Breast epithelium (tissue), 3 donors: ENCODE measurements around the gene CPAMD8.

Experiments used
- CTCF ChIP-seq, 3 donors: fragments of 450-650 bp; IDR thresholded peaks; one replicate each; pipeline ENCODE4 v1.5.1; 2016 to 2017; ENCODE audit warnings: antibody characterized with exemption in 3 of 3, mild to moderate bottlenecking in 3 of 3, moderate library complexity in 3 of 3
- POLR2A ChIP-seq: fragments of 450-650 bp; IDR thresholded peaks from one replicate; pipeline ENCODE4 v1.6.1; 2016; ENCODE audit warnings: antibody characterized with exemption, mild to moderate bottlenecking, moderate library complexity
- POLR2AphosphoS5 ChIP-seq, 3 donors: sonication (generic); formaldehyde crosslinking; IDR thresholded peaks; one replicate each; pipeline ENCODE4 v1.6.1; 2017; ENCODE audit warnings: antibody characterized with exemption in 3 of 3

GRCh38 chr19:16899566-16900075 lies 127.0 kb downstream of the CPAMD8 start:
- TF ChIP-seq CTCF (IDR thresholded peaks at IDR 0.05) (peak; percentile 24 to 41 (median 38)), POLR2A (no peak), POLR2AphosphoS5 (IDR thresholded peaks at IDR 0.05) (no peak)
